HG03159 (cell line): ENCODE measurements around the gene RAB7B.

Source experiments
- ATAC-seq: cut with Tn5 transposase; IDR thresholded peaks from one replicate; pipeline ENCODE4 v1.9.1; 2021; ENCODE audit warnings: mild to moderate bottlenecking, moderate library complexity; ENCODE audit not compliant: unreplicated experiment

Gene RAB7B

DNA sequence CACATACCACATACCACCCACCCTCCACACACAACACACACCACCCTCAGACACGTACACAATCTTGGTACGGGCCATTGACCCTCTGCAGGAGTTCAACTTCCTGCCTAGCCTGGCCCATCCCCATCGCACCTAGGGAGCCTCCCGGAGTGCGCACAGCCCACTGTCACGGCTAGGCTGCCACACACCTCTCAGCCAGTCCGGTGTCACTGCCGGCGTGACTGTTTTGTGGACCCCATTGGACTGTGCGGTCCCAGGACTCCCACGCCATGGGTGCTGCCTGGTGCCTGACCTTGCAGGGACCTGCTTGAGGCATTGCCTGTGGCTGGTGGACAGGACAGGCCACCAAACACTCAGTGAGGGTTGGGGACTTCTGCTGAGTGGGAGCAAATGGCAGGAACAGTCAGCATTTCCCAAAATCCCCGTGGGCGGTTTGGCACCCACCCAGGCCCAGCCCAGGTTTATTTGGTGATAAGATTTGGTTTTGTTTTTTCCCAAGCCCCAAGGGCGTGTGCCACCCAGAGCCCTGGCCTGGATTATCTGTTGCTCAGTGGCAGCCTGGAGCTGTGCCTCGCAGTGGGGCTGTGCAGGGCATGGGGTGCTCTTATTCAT lies 27.7 kb downstream of the RAB7B start:
- no peak for ATAC-seq

DNA sequence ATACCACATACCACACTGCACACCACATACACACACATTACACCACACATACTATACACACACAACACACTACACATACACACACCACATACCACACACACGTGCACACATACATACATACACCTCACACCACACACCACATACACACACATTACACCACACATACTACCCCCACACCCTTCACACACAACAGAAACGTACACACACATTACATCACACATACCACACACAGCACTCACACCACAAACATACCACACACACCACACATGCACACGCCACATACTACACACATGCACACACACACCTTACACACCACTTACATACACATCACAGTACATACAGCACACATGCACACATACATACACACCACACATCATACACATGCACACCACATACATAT lies 28.5 kb downstream of the RAB7B start:
- ATAC-seq: no peak

DNA sequence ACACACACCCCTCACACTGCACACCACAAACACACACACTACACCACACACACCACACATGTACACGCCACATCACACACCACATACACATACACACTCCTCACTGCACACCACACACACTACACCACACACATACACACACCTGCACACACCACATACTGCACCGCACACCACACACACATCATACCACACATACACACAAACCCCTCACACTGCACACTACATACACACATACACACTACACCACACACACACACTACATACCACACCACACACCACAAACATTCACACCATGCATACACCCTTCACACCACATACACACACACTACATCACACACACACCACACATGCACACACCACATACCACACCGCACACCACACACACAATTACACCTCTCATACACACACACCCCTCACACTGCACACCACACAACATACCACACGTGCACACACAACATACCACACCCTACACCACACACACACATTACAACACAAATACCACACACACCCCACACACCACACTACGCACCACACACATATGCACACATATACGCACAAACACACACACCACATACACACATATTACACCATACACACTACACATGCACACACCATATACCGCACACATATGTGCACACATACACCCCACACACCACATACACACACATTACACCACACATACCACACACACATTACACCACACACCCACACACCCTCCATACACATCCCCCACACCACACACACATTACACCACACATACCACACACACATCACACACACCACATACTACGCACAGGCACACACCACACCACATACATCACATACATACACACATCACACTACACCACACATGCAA lies 29.6 kb downstream of the RAB7B start:
- ATAC-seq: no peak

DNA sequence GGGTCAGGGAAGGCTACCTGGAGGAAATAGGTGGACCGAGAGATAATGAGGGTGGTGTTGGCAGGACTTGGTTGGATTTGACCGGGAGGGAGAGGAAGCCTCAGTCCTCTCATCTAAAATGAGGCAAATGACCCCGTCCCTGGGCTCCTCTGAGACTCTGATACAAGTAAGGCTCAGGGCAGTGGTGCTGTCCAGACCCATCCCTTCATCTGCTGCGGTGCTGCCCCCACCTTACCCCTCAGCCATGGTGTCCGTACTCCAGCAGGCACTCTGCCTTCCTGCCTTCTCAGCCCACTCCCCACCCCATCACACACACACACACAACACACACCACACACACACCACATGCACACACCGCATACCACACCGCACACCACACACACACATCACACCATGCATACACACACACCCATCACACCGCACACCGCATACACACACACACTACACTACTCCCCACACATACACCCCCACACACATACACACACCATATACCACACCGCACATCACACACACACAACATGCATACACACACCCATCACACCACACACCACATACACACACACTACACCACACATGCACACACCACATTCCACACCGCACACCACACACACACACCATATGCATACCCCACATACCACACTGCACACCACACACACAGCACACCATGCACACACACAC lies 30.6 kb downstream of the RAB7B start:
- ATAC-seq: no peak

DNA sequence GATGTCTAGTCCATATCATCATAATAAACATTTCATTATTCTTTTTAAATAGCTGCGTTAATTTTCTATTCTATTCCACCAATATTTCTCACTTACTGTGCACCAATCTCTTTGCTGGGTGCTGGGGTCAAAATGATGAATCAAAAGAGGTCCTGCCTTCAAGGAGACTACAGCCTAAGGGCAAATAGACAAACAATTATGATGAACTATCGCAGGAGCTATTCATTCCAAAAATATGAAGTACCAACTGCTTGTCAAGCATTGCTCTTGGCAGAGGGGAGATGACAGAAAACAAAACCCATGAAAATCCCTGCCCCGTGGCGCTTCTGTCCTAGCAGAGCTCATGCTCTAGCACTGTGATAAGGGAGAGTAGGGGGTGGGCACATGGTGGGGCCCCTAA lies 31.1 kb downstream of the RAB7B start:
- no peak for ATAC-seq

DNA sequence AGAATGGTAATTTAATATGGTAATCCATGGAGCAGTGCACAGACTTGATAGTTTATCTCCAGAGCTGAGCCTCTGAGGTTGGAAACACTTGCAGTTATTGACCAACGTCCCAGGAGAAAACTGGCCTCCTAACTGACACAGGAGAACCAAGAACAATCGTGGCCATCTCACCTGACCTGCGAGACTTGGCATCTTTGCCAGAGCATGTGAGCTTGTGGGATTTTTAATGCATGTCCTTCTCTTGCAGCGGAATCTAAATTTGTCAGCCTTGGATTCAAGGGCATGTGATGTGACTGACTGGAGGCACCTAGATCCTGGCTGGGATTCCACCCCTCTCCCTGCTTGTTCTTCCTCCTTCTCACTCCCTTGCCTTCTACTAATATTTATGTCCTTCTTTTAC lies 32.1 kb downstream of the RAB7B start:
- ATAC-seq: no peak

DNA sequence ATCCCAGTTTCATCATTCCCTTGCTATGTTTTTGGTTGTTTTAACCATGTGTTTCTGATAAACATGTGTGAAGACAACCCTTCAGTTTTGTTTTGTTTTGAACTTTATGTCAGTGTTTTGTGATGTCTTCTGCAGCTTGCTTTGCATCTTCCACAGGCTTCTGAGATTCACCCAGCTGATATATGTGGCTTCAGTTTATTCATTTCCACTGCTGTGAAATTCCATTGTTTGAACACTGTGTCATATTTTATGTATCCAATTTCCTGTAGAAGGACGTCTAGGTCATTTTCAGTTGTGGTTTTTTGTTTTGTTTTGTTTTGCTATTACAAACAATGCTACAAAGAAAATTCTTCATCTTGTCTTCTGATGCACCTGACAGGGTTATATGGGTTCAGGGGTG lies 32.7 kb downstream of the RAB7B start:
- ATAC-seq: no peak

DNA sequence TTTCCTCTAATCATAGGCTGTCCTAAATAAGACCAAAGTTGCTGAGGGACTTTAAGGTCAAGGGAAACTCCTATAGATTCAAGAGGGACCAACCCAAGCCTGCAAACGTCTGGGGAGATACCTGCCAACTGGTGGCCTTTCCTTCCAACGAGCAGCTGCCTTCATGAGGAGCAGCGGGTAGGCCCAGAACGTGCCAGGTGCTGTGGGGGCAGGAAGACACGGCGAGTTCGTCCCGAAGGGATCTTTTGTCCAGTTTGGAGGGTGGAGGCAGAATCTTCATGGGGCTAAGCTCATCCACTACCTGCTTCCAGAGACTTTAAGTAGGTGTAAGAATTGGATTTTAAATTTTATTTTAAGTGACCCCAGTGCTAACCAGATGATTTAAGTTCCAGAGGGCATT lies 34.0 kb downstream of the RAB7B start:
- ATAC-seq: no peak

DNA sequence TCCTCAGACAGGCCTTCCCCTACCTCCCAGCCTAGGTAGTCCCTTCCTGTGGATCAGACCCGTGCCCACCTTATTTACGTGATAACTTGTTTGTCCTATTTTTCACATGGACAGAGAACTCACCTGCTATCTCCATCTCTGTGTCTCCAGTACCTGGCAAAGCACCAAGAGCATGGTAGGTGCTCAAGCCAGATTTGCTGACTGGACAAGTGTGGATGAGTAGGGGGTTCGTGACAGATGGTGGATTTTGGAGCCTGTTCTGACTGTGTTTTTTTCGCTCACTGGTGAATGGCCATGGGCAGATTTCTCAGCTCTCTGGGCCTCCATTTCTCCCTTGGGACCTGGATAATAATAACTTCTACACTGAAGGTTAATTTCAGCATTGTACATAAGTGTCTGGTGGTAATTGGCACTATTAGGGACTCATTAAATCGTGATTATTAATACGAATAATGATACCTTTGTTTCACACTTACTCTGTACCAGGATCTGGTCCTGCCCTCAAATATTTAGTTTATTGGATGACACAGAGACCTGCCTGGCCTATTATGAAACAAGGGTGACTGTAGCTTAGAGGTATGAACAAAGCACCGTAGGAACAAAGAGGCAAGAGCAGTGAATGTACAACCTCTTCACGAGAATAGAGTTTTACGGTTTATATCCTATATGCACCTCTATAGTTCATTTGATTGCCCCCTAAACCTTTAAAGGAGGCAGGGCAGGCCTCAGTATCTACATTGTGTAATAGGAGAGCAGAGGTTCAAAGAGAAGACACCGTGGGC lies 35.5 kb downstream of the RAB7B start:
- ATAC-seq: no peak

DNA sequence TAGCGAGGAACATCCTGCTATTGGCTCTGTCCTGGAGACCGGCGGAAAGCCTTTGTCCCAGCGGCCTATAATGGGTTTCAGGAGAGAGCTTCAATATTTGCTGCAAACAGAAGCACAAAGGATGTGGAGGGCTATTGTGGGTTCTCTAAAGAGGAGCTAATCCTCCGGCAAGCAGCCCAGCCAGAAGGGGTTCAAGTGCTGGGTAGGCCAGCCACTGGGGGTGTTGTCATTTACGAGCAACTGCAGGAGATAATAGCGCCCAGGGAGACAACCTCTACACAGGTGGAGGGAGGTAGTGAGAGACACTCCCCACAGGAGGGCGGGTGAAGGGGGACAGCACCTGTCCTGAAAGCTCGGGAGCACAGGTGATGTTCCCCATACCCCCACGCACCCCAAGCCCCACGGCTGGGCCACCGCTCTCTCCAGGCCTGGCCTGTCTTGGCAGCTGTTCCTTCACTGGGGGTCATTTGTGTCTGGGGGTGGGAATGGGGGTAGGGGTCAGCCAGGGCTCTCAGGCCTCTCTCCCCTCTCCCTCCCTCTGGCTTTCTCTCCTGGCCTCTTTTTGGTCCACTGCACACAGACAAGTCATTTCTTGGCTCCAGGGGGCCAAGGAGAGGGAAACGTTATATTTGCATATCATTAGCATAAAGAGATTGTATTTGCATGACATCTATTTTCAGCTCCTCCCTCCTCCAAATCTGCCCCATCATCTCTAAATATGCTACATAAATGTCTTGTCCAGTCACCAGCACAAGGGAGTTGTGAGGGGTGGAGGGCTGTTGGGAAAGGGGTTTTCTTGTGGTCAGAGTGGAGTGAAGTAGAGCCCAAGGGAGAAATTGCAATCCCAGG lies 37.9 kb downstream of the RAB7B start:
- ATAC-seq: no peak

DNA sequence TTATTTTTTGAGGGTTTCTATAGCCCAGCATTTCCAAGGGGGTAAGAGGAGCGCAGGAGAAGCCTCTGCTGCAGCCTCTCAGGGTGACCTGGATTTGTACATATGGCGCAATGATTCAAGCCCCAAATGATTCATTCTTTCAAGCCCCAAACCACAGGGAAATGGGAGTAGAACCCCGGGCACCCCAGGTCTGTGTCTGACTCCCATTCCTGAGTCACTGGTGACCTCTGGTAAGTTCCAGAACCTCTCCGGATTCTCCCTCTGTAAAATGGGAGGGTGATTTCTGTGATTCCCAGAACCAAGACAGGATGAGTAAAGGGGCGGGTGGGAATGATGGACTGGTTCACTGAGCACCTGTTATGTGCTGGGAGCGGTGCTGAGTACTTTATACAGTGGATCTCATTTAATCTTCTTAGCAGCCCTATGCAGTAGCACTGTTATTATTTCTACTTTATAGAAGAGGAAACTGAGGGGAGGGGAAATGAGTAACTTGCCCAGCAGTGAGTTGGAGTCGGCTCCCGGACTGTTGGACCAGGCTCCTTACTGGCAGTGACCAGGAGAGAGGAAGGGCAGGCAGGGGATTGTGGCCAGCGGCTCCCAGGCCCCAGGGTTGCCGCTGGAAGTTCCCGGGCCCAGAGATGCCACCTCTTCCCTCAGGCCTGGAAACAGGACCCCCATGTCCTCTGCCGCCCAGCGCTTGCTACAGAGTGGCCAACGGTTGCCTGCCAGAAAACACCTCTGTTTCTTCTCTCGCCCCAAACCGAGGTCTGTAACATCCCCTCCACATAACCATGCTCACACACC lies 39.6 kb downstream of the RAB7B start:
- no peak for ATAC-seq

DNA sequence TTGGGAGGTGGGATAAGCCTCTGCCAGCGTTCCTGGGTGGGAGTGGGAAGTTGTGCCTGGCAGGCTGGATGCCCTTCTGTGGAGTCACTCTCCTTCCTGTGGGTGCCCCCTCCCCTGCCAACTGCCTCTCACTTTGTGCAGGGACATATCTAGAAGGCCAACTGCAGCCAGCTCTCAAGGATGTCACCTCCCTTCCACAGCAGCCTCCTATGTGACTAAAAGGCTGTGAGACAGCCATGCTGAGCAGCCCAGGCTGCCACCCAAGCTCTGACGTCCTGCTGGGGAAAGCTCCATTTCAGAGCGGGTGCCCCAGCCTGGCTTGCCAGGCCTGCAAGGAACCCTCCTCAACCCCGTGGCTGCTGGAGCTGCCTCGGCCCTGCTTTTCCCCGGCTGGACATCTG lies 40.4 kb downstream of the RAB7B start:
- no peak for ATAC-seq

DNA sequence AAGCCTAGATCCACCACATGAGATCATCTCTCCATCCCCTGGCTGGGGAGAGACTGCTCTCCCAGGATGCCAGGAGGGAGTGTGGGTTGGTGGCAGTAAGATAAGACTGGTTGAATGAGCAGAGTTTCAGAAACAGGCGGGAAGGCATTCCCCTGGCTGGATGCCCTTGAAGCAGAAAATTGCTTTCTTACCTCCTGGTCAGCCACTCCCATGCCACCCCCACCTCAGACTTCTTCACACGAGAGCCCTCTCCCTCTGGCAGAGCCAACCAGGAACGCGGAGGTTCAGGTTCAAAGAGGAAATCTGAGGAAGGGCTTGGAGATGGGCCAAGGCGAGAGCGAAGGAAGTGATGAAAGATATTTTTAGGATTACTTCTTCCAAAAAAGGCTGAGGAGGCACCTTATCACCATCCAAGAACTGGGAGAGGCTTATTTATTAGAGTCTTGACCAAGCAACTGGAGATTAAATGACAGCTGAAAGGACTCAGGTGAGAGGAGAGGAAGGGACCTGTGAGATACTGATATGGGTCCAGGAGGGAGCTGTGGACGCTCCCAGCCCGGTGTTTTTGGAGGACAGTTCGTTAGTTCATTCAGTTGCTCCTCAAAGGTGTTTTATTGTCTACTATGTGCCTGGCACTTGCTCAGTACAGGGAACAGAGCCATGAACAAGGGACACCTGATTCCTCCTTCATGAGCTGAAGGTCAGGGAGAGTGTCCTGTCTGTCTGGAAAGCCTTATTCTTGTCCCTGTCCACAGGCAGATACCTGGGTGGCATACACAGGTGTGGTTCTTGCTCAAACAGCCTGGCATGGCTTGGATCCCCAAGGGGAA lies 41.0 kb downstream of the RAB7B start:
- ATAC-seq: no peak

DNA sequence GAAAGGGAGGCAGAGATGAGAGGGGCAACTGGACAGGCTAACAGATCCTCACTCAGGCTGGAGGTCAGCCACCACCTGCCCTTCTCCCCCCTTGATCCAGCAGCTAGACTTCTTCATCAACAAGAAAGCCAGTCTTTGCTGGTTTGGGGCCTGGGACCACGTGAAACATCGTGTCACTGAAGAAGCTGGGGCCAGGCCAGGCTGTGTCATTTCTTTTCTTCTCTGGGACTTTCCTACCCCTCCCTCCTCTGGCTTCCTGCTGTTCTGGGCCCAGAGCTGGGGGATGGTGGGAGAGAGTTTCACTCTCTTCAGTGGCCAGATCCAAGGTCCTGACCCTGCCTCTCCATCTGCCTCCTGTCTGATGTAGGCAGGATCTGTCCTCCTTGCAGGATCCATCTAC lies 41.8 kb downstream of the RAB7B start:
- no peak for ATAC-seq

DNA sequence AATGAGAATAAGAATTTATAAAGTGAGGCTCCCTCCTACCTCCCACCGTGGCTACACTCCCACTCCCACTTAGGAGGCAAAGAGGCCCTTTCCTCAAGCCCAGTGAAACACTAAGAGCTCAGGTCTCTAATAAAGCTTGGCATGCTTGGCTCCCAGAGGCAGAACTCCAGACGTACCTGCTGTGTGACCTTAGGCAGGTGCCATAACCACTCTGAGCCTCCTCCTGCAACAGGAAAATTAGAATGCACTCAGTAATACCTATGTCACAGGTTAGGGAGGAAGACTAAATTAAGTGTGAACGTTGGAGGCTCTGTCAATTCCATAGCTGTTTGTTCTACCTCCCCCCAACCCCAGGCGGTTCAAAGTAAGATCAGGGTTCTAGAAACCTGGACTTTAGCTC lies 43.4 kb downstream of the RAB7B start:
- ATAC-seq: no peak

DNA sequence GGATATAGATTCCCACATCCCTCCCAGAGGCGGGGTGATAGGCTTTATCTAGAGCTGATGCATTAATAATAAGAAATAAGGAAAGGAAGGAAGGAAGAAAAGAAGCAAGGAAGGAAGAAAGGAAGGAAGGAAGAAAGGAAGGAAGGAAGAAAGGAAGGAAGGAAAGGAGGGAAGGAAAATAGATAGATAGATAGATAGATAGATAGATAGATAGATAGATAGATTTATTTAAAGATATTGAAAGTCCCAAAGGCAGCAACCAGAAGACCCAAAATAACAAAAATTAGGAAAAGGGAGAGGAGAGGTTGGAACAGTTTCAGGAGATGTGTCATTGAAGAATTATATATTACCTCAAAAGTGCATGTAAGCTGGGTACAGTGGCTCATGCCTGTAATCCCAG lies 47.7 kb downstream of the RAB7B start:
- no peak for ATAC-seq

DNA sequence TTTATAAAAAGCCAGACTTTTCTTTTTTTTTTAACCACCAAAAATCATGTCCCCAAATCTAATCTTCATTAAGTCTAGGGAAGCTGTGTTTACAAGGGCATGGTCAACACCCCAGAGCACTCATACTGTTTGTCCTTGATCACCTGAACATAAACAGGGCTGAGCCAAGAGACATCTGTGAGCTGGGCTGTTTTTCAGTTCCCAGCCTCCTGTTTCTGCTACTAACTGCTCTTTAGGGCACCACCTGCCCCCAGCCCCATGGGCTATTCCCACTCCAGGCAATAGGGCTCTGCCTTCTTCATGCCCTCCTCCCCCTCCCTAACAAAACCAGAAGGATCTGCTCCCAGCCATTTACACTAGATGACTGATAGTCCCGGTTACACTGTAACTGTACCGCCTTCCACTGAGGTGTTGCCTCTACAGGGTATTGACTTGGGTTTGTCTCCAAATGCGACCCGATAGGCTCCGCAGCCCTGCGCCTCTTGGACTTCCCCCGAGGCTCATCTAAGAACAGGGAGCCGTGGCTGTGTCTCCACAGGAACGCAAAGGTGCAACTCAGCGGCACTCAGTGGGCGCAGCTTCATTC lies 48.3 kb downstream of the RAB7B start:
- ATAC-seq: no peak

DNA sequence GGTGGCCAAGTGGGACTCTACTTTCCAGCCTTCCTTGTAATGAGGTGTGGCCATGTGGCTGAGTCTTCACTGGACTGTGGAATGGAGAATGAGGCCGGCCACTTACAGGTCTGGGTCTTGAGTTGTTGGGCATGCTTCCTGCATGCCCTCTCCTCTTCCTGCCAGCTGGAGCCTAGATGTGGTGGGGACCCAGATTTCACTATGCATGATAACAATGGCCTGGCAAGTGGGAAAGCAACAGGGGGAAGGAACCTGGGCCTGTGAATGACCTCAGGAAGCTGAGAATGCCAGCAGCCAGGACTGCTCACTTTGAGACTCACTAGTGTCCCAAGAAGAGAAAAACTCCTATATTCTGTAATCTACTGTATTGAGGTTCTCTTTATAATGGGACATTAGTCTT lies 51.4 kb downstream of the RAB7B start:
- no peak for ATAC-seq
